ENCODE measurements around the gene SYNDIG1. TPM values are rescaled to one million over a fixed set of nuclear protein-coding genes. Genes with fewer than 3 reads are reported as not detected.

Gene SYNDIG1
- total RNA-seq, 1 experiment from 2014 or later = not detected

GRCh38 chr20:24518515-24518914 lies 49.1 kb downstream of the SYNDIG1 start:
- no peak for DNase-seq (ENCODE audit: extremely low read depth, low read depth)

GRCh38 chr20:24519476-24519875 lies 50.0 kb downstream of the SYNDIG1 start:
- DNase-seq (ENCODE audit: extremely low read depth, low read depth) = no peak

GRCh38 chr20:24521032-24521431 lies 51.6 kb downstream of the SYNDIG1 start:
- no peak for DNase-seq (ENCODE audit: extremely low read depth, low read depth)

GRCh38 chr20:24522452-24523330 lies 53.3 kb downstream of the SYNDIG1 start:
- DNase-seq (ENCODE audit: extremely low read depth, low read depth) = no peak

GRCh38 chr20:24523661-24524060 lies 54.2 kb downstream of the SYNDIG1 start:
- DNase-seq (ENCODE audit: extremely low read depth, low read depth) = no peak

GRCh38 chr20:24528583-24529368 lies 59.3 kb downstream of the SYNDIG1 start:
- no peak for DNase-seq (ENCODE audit: extremely low read depth, low read depth)

GRCh38 chr20:24529369-24529719 lies 59.9 kb downstream of the SYNDIG1 start:
- no peak for DNase-seq (ENCODE audit: extremely low read depth, low read depth)

GRCh38 chr20:24530131-24530680 lies 60.8 kb downstream of the SYNDIG1 start:
- DNase-seq (ENCODE audit: extremely low read depth, low read depth) = no peak

GRCh38 chr20:24531202-24531601 lies 61.8 kb downstream of the SYNDIG1 start:
- DNase-seq (ENCODE audit: extremely low read depth, low read depth) = no peak

- DNase-seq (ENCODE audit: extremely low read depth, low read depth) = no peak
These were observed 62.4 kb downstream of the SYNDIG1 start for GRCh38 chr20:24531631-24532419.

GRCh38 chr20:24533449-24533848 lies 64.0 kb downstream of the SYNDIG1 start:
- no peak for DNase-seq (ENCODE audit: extremely low read depth, low read depth)

GRCh38 chr20:24534282-24534681 lies 64.9 kb downstream of the SYNDIG1 start:
- DNase-seq (ENCODE audit: extremely low read depth, low read depth) = no peak

- DNase-seq (ENCODE audit: extremely low read depth, low read depth) = no peak
These were observed 66.7 kb downstream of the SYNDIG1 start for GRCh38 chr20:24535941-24536730.

- DNase-seq (ENCODE audit: extremely low read depth, low read depth) = no peak
These were observed 67.8 kb downstream of the SYNDIG1 start for GRCh38 chr20:24537210-24537609.

GRCh38 chr20:24542721-24543120 lies 73.3 kb downstream of the SYNDIG1 start:
- no peak for DNase-seq (ENCODE audit: extremely low read depth, low read depth)

- DNase-seq (ENCODE audit: extremely low read depth, low read depth) = no peak
These were observed 73.7 kb downstream of the SYNDIG1 start for GRCh38 chr20:24543168-24543567.

GRCh38 chr20:24543741-24544140 lies 74.3 kb downstream of the SYNDIG1 start:
- no peak for DNase-seq (ENCODE audit: extremely low read depth, low read depth)

- DNase-seq (ENCODE audit: extremely low read depth, low read depth) = no peak
These were observed 74.9 kb downstream of the SYNDIG1 start for GRCh38 chr20:24544371-24544770.

GRCh38 chr20:24545168-24545567 lies 75.7 kb downstream of the SYNDIG1 start:
- no peak for DNase-seq (ENCODE audit: extremely low read depth, low read depth)
